NT2/D1 (cell line): ENCODE results near the gene LDHB.

Source experiments
- YY1 ChIP-seq: IDR thresholded peaks from 2 replicates; pipeline ENCODE4 v1.6.1; 2011; ENCODE audit not compliant: insufficient read length, insufficient read depth
- ZNF274 ChIP-seq: IDR thresholded peaks from 2 replicates; pipeline ENCODE4 v1.6.1; 2011; ENCODE audit warnings: mild to moderate bottlenecking, low read depth, low read length

DNA sequence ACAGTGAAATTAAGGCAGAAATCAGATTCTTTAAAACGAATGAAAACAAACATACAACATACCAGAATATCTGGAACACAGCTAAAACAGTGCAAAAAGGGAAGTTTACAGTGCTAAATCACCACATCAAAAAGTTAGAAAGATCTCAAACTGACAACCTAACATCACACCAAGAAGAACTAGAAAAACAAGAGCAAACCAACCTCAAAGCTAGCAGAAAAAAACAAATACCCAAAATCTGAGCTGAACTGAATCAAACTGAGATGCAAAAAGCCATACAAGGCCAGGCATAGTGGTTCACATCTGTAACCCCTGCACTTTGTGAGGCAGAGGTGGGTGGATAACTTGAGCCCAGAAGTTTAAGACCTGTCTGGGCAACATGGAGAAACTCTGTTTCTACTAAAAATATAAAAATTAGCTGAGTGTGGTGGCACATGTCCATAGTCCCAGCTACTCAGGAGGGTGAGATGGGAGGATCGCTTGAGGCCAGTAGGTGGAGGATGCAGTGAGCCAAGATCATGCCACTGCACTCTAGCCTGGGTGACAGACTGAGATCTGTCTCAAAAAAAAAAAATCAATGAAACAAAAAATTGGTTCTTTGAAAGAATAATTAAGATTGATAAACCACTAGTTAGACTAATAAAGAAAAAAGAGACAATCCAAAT is 33.2 kb upstream of the LDHB start:
- TF ChIP-seq YY1 (no peak), ZNF274 (no peak)
